ENCODE results near the gene RNF225. TPM values are rescaled to one million over a fixed set of nuclear protein-coding genes. Genes with fewer than 3 reads are reported as not detected.
A peak's percentile ranks its signal among the peaks of the same experiment; 100 is the strongest.
"Not testable (repeated sequence)": the region's sequence is repeated elsewhere in the genome, so short reads cannot be mapped to it uniquely, and the experiment has no call there.

RNF225 gene
- total RNA-seq, 4 donors from 2014 or later: not detected

DNA sequence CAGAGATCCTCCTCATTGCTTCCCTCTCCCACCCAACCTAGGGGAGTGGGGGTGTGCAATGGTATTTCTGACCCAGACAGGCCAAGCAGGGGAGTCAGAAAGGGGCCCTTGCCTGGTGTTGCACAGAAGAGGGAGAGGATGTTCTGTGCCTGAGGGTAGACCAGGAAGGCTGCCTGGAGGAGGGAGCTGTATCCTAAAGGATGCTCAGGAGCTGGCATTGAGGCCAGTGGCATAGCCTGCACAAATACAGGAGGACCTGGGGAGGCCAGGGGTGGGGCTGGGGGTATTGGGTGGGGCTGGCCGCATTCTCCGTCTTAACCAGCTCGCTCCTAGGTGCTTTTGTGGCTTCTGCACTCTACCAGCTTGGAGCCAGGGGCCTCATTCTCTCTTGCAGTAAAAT is 4.4 kb downstream of the RNF225 start:
- DNase-seq (ENCODE audit: low spot score): no peak
- ATAC-seq (ENCODE audit: low FRiP score): no peak
- TF ChIP-seq, protein P1, sequence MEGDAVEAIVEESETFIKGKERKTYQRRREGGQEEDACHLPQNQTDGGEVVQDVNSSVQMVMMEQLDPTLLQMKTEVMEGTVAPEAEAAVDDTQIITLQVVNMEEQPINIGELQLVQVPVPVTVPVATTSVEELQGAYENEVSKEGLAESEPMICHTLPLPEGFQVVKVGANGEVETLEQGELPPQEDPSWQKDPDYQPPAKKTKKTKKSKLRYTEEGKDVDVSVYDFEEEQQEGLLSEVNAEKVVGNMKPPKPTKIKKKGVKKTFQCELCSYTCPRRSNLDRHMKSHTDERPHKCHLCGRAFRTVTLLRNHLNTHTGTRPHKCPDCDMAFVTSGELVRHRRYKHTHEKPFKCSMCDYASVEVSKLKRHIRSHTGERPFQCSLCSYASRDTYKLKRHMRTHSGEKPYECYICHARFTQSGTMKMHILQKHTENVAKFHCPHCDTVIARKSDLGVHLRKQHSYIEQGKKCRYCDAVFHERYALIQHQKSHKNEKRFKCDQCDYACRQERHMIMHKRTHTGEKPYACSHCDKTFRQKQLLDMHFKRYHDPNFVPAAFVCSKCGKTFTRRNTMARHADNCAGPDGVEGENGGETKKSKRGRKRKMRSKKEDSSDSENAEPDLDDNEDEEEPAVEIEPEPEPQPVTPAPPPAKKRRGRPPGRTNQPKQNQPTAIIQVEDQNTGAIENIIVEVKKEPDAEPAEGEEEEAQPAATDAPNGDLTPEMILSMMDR (IDR thresholded peaks at IDR 0.05): no peak

DNA sequence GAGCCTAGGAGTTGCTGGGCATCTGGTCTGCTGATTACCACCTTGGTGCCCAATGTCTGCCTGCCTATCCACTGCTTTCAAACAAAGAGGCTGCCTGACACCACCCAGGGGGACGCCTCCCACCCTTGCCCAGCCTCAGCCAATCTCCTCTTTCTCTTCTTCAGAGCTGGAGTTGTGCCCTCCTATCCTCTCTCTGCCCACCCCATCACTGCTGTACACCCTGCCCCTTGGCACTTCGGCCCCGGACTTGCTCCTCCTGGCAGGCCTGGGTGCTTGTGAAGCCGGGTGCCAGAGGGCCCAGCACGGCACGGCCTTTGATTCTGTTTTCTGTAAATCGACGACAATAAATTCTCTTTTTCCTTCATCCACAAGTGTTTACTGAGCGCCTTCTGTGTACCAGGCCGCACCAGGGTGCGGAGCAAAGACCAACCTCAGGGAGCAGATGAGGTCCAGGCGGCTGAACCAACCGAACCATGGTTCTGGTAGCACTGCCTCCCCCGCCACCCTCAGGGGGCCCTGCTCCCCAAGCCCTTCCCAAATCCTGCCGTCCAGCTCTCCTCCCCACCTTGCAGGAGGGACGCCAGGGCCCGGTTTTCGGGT is 5.0 kb downstream of the RNF225 start:
- ATAC-seq (ENCODE audit: low FRiP score) (no peak), DNase-seq (ENCODE audit: low spot score) (no peak)
- TF ChIP-seq, protein P1 (IDR thresholded peaks at IDR 0.05): no peak

DNA sequence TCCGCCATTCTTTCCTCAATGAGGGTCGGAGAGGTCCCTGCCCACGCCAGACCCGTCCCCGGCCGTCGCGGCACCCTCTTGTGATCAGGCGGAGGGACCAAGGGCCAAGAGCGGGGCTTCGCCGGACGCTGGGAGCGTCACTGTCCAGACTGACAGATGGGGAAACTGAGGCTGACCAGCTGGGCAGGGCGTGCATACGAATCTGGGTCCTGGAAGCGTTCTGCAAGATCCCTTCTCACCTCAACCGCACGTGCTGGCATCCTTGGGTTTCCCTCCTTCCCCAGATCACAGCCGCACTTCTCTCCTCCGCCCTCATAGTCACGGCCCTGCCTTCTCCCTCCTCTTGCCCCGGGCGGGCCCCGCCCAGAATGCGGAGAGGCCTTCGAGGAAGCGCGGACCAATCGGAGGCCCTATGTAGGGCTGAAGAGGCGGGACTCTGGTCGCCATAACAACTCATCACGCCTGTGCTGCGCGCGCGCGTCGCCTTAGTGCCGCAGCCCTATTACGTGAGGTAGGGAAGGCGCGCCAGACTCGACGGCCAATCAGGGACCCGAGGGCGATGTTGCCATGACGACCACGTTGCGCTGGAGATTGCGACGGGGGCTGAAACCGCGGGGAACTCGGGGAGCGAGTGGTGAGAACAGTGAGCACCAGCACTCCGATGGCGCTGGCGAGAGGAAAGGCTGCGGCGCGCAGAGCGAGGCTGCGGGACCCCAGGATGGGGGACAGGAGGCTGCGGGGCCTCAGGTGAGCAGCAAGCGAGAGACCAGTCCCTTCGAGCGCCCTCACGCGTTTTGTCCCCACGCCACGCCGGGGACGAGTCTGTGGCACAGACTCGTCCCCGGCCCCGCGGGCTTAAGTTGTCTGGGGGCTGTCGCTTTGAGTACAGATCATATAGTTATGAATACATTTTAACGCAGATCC is 5.7 kb downstream of the RNF225 start:
- DNase-seq (ENCODE audit: low spot score) (peak; percentile 100), ATAC-seq (ENCODE audit: low FRiP score) (peak; percentile 100)
- TF ChIP-seq, protein P1 (IDR thresholded peaks at IDR 0.05): no peak

DNA sequence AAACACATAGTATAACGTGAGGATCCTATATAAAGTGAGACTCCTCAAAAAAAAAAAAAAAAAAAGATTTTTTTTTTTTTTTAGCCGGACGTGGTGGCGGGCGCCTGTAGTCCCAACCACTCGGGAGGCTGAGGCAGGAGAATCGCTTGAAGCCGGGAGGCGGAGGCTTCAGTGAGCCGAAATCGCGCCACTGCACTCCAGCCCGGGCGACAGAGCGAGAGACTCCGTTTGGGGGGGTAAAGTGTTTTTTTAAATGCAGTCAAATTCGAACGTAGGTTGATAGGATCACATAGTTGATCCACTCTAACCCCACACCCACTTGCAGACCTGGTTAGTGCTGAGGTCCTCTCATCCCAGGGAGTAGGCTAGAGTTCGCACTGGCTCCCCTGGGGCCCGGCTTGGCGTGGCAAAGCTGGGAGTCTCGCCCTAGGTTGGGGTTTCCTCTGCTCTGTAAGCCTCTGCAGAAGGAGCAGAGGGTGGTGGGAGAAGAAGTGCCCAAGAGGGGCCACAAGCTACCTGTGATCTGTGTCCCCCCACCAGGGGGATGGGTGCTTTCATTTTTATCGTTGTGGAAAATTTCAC is 6.5 kb downstream of the RNF225 start:
- DNase-seq (ENCODE audit: low spot score) (no peak), ATAC-seq (ENCODE audit: low FRiP score) (no peak)
- TF ChIP-seq, protein P1 (IDR thresholded peaks at IDR 0.05): no peak

DNA sequence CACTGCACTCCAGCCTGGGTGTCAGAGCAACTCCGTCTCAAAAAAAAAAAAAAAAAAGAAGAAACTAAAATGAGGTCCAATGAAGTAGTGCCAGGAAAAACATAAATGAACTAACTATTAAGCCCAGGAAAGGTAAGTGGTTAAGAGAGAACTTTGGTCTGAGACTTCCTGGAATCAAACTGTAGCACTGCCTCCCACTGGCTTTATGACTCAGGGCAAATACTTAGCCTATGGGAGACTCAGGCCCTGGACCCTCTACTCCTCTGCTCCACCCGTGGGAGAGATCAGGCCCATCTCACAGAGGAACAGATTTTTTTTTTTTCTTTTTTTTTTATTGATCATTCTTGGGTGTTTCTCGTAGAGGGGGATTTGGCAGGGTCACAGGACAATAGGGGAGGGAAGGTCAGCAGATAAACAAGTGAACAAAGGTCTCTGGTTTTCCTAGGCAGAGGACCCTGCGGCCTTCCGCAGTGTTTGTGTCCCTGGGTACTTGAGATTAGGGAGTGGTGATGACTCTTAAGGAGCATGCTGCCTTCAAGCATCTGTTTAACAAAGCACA is 8.5 kb downstream of the RNF225 start:
- DNase-seq (ENCODE audit: low spot score); ATAC-seq (ENCODE audit: low FRiP score): not testable (repeated sequence)

DNA sequence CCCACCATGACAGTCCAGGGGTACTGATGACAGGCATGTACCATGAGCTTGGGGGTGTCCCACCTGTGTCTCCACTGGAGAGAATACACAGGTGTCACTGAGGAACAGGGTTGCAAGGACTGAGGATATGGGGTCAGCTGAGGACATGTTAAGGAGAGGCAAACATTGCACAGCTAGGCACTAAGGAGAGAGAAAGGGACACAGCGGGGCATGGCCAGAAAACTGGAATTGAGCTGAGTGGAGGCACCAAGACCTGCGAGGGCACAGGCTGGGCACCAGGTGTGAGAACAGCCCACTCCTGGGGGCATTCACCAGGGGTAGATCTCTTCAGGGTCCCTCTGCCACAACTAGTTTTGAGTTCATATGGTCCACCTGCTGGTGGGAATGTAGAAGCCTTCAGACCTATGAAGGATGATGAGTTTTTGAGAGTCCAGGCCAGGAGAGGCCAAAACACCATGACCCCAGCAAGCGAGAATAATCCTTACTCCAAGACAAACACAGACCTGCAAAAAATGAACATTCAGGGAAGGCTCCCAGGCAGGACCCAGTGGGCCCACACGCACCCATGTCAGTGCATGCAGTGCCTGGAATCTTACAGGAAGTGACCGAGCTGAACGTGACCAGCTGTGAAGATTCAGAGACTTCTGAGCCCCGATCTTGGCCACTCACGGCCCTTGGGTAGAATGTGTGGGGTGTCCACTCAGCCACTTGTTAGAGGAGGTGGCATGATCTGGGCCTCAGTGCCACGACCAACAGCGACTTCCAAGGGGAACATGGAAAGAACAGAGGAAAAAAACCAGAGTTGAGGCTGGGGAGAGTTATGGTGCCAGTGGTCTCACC is 11.6 kb downstream of the RNF225 start:
- DNase-seq (ENCODE audit: low spot score) (no peak), ATAC-seq (ENCODE audit: low FRiP score) (no peak)
- TF ChIP-seq, protein P1 (IDR thresholded peaks at IDR 0.05): no peak
